ENCODE results near the gene CASKIN1.
"Not testable (repeated sequence)": the region's sequence is repeated elsewhere in the genome, so short reads cannot be mapped to it uniquely, and the experiment has no call there.

Gene CASKIN1

DNA sequence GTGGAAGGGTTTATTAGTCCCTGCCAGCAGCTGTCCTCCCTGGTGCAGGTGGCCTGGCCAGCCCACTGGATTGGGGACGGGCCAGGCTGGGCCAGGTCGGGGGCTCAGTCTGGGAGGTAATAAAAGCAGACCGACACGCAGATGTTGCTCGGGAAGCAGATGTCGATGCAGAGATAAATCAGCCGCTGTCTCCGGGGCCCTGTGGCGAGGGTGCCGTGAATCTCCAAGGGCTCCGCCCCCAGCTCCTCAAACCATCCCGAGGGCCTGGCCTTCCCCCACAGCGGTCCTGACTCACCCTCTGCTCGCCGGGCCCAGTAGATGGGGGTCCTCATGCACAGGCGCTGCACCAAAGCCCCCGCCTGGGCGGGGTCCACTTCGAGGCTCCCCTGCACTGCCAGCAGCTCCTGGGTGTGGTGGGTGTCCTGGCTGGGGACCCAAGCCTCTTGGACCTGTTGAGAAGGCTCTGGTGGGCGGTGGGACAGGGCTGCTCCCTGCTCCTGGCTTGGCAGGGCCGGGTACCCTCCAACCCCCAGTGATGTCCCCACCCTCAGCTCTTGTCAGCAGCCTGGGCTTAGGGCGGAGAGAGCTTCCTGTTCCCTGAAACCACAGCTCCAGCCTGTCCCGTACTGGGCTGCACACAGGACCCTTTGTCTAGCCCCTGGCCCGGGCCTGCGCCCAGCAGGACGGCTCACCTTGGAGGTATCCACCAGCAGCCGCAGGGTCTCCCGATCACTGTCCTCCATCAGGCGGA lies 13.0 kb upstream of the CASKIN1 start:
- DNase-seq (ENCODE audit: low read depth), result no peak

DNA sequence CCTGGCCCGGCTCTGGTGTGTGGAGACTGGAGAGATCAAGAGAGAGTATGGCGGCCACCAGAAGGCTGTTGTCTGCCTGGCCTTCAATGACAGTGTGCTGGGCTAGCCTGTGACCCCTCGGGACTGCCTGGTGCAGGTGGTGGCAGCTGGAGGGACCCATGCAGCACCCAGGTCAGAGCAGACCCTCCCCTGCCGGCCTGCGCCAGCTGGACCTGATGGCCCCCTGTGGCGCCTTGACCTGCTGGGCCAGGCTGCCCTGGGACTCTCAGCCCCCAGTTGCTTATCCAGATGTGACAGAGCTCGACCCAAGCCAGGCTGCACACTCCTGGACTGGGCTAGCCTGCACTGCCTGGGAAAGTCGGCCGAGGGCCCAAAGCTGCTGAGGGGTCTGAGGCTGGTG lies 12.4 kb upstream of the CASKIN1 start:
- no peak for DNase-seq (ENCODE audit: low read depth)

DNA sequence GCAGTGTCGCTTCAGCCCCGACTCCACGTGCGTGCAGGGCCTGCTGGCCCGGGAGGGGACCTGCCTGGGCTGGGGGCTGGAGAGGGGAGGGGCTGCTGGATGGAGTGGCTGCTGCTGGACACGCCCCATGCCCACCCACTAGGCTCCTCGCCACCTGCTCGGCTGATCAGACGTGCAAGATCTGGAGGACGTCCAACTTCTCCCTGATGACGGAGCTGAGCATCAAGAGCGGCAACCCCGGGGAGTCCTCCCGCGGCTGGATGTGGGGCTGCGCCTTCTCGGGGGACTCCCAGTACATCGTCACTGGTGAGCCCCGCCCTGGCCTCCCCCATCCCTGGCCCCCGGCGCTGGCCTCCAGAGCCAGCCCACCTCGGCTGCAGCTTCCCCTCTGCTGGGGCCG lies 11.9 kb upstream of the CASKIN1 start:
- no peak for DNase-seq (ENCODE audit: low read depth)

DNA sequence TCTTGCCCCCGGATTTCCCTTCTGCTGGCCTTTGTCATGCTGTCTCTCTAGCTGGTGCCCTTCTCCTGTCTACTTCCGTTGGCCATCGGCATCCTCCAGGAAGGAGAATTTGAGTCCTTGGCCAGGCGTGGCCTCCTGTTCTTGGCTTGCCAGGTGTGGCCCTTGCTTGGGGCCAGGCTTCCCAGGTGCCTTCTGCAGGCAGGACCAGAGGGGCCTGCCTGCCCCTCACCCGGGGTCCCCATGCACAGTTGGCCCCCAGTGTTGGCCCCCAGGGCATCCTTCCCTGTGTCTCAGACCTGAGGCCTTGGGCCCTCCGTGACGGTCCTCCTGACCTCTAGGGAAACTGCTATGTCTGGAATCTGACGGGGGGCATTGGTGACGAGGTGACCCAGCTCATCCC lies 11.5 kb upstream of the CASKIN1 start:
- no peak for DNase-seq (ENCODE audit: low read depth)

DNA sequence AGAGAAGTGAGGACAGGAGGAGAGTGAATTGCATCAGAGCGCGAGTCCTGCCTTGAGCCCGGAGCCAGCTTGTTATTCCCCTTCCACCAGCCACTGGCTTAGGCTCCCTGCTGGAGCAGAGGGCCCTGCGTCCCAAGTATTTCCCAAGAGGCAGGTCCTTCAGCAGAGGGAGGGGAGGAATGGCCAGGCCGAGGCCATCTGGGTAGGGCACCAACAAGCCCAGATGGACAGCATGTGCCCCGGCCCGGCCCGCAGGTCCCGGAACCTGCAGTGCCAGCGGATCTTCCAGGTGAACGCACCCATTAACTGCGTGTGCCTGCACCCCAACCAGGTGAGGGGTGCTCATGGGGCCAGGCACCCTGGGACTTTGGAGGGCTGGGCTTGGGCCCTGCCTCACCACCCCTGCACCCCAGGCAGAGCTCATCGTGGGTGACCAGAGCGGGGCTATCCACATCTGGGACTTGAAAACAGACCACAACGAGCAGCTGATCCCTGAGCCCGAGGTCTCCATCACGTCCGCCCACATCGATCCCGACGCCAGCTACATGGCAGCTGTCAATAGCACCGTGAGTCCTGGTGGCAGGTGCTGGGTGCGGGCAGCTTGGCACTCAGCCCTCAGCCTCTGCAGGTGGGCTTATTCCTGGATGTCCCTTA lies 10.5 kb upstream of the CASKIN1 start:
- no peak for DNase-seq (ENCODE audit: low read depth)

DNA sequence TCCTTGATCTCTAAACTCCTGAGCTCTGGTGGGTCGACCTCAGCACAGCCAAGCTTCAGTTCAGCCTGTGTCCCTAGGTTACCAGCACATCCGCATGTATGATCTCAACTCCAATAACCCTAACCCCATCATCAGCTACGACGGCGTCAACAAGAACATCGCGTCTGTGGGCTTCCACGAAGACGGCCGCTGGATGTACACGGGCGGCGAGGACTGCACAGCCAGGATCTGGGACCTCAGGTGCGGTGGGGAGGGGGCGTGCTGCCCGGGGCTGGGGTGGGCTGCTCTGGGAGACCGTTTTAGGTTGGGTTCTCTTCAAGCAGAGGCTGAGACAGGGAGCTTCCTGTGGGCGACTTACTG lies 10.0 kb upstream of the CASKIN1 start:
- no peak for DNase-seq (ENCODE audit: low read depth)

DNA sequence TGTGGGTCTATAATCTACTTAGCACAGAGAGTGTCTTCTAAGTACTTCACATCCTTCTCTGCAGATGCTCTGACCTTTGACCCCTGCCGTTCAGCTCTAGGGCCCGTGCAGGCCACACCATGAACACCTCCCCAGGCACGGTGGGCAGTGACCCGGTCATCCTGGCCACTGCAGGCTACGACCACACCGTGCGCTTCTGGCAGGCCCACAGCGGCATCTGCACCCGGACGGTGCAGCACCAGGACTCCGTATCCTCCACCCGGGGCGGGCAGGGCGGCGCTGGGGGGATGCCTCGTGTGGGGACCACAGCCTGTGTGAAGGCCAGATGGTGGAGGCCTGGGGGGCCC lies 9.5 kb upstream of the CASKIN1 start:
- no peak for DNase-seq (ENCODE audit: low read depth)

DNA sequence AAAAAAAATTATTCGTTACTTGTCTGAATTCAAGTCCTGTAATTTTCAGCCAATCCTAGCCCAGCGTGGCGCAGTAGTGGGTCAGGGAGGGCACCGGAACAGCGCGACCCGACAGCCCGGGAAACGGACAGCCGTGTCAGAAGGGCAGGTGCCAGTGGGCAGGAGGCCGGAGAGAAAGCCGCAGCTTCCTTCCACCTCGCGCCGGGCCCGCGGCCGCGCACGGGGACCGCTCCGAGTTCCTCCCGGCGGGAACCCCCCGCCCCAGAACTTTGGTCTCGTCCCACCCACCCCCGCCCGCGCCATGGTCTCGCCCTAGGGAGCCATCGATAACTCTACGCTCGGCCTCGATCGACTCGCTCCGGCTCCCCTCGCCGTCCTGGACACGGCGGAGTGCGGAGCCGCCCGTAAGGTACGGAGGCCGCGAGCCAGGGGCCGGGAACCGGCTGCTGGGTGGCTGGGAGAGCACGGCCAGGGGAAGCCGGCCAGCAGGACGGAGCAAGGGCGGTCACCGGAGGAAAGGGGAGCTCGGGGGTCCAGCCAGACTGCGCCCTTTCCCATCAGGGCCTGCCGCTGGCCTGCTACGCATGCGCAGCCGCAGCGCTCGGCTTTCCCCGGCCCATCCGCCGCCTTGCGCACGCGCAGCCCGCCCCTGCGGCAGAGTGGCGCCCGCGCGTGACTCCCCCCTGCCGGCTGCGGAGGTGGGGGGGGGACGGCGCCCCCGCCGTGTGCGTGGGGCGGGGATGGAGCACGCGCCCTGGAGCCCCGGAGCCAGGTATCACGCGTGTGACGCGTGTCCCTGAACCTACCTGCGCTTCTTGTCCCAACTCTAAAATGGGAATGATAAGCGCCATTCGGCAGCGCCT lies 8.9 kb upstream of the CASKIN1 start, which contains the start of gene MLST8:
Gene MLST8 (plus strand): TSS at position 351 of the 863 bp plus-strand sequence. CDS start 632 bp downstream, outside the sequence.
- DNase-seq (ENCODE audit: low read depth), result peak; percentile 69

DNA sequence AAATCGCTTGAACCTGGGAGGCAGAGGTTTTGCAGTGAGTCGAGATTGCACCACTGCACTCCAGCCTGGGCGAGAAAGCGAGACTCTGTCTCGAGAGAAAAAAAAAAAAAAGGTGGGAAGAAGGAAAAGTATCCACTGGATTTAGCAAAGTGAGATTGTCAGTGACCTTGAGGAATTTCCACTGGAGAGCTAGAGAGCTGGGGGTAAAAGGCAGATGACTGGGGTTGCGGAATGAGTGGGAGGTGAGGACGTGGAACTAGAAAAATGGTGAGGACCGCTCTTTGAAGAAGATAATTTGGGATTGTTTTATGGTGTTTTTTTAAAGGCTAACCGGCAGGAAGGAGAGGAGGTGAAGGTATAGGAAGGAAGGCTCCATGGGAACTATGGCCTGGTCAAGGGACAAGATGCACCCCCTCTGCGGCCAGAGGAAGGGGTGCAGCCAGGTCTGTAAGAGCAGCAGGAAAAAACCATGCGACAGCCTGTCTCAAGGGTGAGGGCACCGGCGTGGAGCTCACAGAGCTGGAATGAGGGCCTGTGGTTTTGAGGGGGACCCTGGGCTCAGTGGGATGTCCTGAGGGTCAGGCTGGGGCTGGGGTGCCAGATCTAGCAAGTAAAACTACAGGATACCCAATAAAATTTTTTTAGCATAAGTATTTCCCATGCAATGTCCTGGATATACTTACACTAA lies 8.2 kb upstream of the CASKIN1 start:
- DNase-seq (ENCODE audit: low read depth), result no peak

DNA sequence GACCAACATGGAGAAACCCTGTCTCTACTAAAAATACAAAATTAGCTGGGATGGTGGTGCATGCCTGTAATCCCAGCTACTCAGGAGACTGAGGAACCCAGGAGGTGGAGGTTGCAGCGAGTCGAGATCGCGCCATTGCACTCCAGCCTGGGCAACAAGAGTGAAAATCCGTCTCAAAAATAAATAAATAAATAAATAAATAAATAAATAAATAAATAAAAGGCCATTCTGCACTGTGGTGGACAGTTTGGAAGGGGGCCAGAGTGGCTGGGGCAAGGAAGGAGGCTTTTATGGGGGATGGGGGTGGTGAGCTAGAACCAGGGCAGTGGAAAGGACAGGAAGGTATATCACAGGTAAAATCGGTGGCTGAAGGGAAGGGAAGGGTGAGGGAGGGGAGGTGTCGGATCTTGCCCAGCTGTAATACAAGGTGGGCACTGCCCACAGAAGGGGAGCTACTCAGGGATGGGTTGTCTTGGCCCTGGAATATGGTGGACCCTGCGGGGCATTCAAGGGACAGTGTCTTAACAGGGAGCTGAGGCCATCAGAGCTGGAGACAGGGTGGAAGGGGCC lies 6.8 kb upstream of the CASKIN1 start:
- DNase-seq (ENCODE audit: low read depth), result not testable (repeated sequence)

DNA sequence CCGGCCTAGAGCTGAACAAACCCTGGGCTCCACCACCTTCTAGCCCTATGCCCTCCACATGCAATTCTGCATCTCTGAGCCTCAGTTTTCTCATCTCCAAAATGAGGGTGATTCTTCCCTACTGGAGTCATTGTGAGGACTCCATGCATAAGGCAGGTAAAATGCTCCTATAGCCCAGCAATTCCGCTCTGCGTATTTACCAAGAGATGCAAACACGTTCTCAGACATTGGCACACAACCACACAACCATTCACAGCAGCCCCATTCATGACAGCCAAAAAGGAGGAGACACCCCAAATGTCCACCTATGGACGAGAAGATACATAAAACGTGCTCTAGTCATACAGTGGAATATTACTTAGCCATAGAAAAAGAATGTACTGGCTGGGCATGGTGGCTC lies 3.9 kb upstream of the CASKIN1 start:
- DNase-seq (ENCODE audit: low read depth), result no peak

DNA sequence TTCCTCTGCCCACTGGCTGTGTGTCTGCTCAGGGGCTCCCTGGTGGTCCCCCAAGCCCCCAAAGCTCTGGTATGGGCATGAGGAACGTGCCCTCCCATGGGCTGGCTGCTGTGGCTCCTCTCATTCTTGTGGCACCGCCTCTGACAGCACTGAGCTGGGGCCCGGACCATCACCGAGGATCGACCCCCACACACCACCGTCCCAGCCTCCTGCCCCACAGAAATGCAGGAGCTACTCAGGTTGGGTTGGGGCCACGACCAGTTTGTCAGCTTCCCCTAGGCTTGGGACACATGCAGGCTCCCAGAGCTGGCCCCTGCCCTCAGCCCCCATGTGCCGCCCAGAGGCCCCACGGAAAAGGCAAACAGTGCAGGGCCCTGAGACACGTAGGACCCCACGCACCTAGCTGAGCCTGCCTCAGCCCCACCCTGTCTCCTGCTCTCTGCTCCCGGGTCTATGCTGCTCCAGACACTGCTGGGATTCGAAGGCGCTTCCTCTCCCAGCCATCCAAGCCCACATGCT lies 3.3 kb upstream of the CASKIN1 start:
- no peak for DNase-seq (ENCODE audit: low read depth)

DNA sequence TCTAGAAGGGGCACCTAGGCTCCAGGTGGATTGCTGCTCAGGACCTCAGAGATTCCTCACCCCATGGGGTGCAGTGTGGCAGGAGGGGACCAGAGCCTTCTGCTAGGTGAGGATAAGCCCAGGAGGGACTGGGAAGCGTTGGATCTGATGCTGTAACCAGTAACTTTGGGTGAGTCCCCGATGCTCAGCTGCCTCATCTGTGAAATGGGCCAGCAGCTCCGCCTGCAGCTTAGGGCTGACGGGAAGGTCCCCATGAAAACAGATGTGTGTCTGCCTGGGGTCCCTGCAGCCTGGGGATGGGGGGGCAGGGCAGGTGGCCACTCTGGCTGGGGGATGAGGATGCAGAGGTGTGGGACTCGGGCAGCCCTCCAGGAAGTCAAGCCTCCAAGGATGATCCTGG lies 2.7 kb upstream of the CASKIN1 start:
- DNase-seq (ENCODE audit: low read depth), result no peak

DNA sequence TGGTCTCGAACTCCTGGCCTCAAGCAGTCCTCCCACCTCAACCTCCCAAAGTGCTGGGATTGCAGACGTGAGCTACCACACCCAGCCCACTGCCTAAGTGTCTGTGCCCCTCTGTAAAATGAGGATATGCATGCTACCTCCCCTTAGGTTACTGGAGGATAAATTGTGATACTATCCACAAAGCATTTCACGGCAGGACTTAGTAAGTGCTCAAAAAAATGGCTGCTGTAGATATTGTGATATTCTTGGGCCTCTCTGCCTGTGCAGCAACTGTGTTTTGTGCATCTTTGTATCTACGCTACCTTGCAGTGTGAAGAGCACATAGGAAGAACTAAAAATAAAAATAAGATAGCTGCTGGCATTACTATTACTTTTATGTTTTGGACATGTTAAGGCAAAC lies 1.9 kb upstream of the CASKIN1 start:
- no peak for DNase-seq (ENCODE audit: low read depth)

DNA sequence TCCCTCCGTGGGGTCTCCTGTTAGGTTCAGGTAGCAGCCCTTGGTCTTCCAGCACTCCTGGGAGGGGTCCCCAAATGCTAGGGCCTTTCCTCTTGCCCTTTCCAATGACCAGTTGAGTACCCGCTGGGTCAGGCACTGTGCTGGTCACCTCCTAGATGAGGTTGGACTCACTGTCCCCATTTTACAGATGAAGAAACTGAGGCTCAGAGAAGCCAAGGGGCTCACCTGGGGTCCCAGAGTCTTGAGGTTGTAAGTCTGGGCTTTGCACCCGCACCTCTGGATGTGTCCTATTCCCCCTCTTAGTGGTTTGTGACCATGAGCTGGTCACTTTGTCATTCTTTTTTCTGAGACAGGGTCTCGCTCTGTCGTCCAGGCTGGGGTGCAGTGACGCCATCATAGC lies 1.4 kb upstream of the CASKIN1 start:
- DNase-seq (ENCODE audit: low read depth), result no peak

DNA sequence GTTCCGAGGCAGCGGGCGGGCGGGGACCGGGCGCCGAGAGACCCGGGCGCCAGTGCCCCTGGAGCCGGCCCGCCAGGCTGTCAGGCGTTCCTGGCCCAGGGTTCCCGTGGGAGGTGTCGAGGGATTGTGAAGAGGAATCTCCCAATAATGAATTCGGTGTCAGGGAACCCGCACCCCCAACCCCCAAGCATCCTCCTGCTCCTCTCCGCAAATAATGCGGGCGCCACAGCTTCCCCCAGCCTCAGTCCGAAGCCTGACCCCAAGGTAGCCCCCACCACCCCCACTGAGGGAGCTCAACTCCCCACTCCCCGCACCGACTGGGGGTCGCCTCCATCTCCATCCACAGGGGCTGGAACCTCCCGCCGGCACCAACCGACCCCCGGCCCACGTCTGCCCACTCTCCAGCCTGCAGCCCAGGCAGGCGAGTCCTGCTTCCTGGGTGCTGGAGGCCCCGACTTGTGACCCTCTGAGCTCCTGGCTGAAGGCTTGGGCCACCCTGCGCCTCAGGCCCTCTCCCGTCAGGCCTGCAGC lies 641 bp upstream of the CASKIN1 start:
- no peak for DNase-seq (ENCODE audit: low read depth)

DNA sequence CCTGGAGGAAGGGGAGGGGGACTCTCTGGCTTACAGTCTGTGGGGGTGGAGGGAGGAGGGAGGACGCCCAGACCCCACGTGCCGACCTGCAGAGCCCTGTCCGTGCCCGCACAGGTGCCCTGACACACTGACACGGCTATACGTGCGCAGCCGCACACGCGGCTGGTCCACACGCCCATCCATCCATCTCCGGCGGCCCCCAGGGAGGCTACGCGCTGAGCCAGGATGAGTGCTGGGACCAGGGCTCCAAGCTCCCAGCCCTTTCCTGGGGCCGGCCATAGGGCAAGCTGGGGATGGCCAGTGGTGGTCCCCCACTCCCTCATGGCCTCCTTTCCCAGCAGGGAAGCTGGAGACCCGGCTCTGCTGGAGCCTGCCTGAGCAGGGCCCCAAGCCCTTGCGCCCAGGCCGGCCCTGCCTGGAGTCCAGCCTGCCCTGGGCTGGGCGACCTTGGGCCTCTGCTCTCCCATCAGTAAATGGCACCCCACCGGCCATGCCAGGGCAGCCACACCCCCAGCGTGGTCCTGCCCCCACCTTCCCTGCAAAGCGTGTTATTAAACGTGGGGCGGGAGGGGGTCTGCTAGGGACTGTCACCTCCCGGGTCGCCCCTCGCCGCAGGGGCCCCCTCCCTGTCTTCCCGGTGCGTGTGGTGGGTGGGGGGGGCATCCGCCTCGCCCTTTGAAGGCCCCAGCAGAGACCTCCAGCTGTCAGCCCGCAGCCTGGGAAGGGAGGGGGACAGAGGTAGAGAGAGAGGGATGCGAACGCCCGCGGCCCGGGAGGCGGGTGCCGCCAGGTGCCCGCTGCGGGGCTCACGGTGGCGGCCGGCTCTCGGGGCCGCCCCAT lies 863 bp downstream of the CASKIN1 start:
- no peak for DNase-seq (ENCODE audit: low read depth)

DNA sequence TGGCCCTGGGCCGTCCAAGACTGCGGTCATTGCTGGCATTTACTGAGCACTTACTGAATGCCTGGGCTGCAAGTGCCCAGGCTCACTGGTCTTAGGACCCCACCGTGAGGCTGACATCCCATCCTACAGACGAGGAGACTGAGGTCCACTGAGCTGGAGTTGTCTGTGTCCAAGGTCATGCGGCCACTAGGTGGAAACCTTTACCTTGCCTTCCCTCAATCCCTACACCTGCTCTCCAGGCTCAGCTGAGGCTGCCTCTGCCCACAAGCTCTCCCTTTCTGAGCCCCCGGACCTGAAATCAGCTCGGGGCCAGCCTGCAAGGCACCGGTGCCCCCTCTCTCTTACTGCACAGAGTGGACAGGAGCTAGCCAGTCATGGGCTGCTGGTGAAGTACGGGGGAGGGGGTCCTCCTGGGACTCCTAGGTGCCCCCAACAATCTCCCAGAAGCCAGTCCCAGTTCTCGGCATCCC lies 1.5 kb downstream of the CASKIN1 start:
- no peak for DNase-seq (ENCODE audit: low read depth)

DNA sequence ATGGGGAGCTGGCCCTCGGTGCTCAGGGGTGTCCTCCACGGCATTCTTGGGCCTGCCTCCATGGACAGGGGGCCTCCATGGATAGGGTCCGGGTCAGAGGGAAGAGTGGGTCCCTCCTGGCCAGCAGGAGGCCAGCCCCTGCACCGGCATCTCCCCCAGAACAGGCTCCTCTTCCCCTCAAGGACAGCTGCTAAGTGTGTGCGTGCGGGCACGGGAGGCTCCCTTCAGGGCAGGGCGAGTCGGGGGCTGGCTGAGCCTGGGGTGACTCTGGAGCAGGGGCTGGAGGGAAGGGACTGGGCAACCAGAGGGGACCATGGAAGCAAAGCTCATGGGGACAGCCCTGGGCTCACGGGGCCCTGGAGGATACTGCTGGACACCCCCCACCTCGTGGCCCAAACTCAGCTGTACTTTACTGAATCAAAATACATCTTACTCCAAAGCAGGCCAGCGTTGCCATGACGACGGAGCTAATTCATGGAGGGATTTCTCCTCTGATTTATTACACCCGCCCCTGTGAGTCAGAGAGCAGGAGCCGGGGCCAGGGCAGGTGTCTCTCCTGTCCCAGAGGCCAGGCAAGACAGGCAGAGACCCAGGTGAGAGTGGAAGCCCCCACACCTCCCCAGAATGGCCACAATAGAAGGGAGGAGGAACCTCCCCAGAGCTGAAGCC lies 2.1 kb downstream of the CASKIN1 start:
- no peak for DNase-seq (ENCODE audit: low read depth)

DNA sequence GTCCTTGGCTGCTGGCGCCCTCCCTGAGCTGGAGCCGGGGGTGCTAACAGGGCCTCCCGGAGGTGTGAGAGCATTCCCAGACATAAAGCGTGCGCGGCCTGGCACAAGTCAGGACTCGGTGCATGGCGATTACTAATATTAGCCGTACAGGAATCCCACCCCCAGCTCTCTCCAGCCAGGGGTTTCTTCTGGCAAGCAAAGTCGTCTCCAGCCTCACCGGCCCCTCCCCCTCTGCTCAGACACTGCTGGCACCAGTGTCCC lies 5.0 kb downstream of the CASKIN1 start:
- DNase-seq (ENCODE audit: low read depth), result no peak
